Measurements from ENCODE around the gene FBXO22. TPM values are rescaled to one million over a fixed set of nuclear protein-coding genes. Genes with fewer than 3 reads are reported as not detected.
A peak's percentile ranks its signal among the peaks of the same experiment; 100 is the strongest.
"Not testable (repeated sequence)": the region's sequence is repeated elsewhere in the genome, so short reads cannot be mapped to it uniquely, and the experiment has no call there.

Gene FBXO22
- polyA plus RNA-seq, 1 of the 3 experiments (the other 2 are of a cell fraction): 34.8 TPM

DNA sequence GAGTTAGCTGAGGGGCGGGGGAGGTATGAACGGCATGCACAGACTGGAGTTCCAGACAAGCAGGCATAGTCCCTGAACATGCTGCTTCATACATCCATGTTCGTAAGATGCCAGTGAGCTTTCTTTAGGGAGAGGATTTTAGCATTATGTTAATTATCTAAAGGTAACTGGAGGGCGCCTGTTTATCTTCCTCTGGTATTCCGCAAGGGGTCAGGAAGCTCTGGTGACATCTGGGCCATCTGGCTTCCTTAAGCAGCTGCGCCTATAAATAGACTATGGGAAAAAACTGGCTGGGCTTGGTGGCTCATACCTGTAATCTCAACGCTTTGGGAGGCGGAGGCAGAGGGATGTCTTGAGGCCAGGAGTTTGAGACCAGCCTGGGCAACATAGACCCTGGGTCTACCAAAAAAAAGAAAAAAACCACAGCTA is 1.5 kb upstream of the FBXO22 start:
- POLR2A ChIA-PET: interaction anchor here (1.5 kb wide), 1 partner anchor 59 kb away, joined by 3 read pairs; the partner anchor contains the start of gene UBE2Q2
- peak overlapping the region in 1 of 2 experiments; percentile 48; a peak in 1 of 4 replicates for H3K27ac ChIP-seq (ENCODE audit: low read depth in 2 of 2, low read length in 1 of 2)
- CTCF ChIA-PET: interaction anchor here (1.4 kb wide), 1 partner anchor 21 kb away, joined by 4 read pairs; no protein-coding TSS in a partner anchor
- no peak overlapping the region for H3K4me2 ChIP-seq
- DNase-seq: peak; percentile 16
- H3K9me3 ChIP-seq: no peaks in the 10 kb centered on the region
- no peak overlapping the region for H3K4me3 ChIP-seq (ENCODE audit: low read depth in 2 of 2, low read length in 1 of 2)
- H3K9ac ChIP-seq: no peak overlapping the region
- TF ChIP-seq GATA2 (CRISPR knock-in tag; IDR thresholded peaks at IDR 0.05) (0 out of 2 replicates have a peak, but pooled peaks have one; percentile 13), RAD21 (IDR thresholded peaks at IDR 0.05; ENCODE audit: low read length) (no peak)
- no peaks in the 10 kb centered on the region for H4K20me1 ChIP-seq (ENCODE audit: insufficient read depth)
- H3K4me1 ChIP-seq (ENCODE audit: control insufficient read depth in 1 of 2, insufficient read depth in 2 of 2, low read depth in 1 of 2, low read length in 1 of 2): peaks cover 10 to 16% of the 10 kb centered on the region in 2 experiments; a peak in 3 of 4 replicates
- H2AFZ ChIP-seq (ENCODE audit: low read depth): no peak overlapping the region
- H3F3A ChIP-seq (replicated peaks; ENCODE audit: insufficient read depth): peaks cover 16% of the 10 kb centered on the region
- H3K36me3 ChIP-seq (replicated peaks in 1 of 2; ENCODE audit: control insufficient read depth in 1 of 2, insufficient read depth in 2 of 2, low read length in 1 of 2): peaks cover 48 to 52% of the 10 kb centered on the region in 2 experiments
- H3K79me2 ChIP-seq (ENCODE audit: insufficient read depth): peaks cover 38% of the 10 kb centered on the region
- 71% methylated on average over 8 of the region's 8 CpGs for WGBS (ENCODE audit: low lambda C conversion rate)
- H3K27me3 ChIP-seq (ENCODE audit: insufficient read depth): no peaks in the 10 kb centered on the region
- no peaks in the 10 kb centered on the region for H3K9me2 ChIP-seq

- H4K20me1 ChIP-seq (ENCODE audit: insufficient read depth): no peaks in the 10 kb centered on the region; the same call in 1 of the 2 replicates
- WGBS (ENCODE audit: low lambda C conversion rate): 96% methylated on average over 5 of the region's 5 CpGs
- no peak overlapping the region for H3K9ac ChIP-seq
- H3K4me2 ChIP-seq: peak overlapping the region; percentile 93
- H2AFZ ChIP-seq (ENCODE audit: low read depth): no peak overlapping the region
- peaks cover 10% of the 10 kb centered on the region for H3F3A ChIP-seq (replicated peaks; ENCODE audit: insufficient read depth)
- H3K79me2 ChIP-seq (ENCODE audit: insufficient read depth): peaks cover 64% of the 10 kb centered on the region
- TF ChIP-seq NRF1 (IDR thresholded peaks at IDR 0.05; ENCODE audit: low read depth, low read length) (no peak), MEF2A (IDR thresholded peaks at IDR 0.05; ENCODE audit: borderline replicate concordance, low read depth) (no peak), EZH2phosphoT487 (IDR thresholded peaks at IDR 0.05; ENCODE audit: borderline replicate concordance, low read depth) (no peak)
- TF ChIP-seq, protein P1, sequence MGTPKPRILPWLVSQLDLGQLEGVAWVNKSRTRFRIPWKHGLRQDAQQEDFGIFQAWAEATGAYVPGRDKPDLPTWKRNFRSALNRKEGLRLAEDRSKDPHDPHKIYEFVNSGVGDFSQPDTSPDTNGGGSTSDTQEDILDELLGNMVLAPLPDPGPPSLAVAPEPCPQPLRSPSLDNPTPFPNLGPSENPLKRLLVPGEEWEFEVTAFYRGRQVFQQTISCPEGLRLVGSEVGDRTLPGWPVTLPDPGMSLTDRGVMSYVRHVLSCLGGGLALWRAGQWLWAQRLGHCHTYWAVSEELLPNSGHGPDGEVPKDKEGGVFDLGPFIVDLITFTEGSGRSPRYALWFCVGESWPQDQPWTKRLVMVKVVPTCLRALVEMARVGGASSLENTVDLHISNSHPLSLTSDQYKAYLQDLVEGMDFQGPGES (IDR thresholded peaks at IDR 0.05; ENCODE audit: low read depth, low read length): no peak
- no peak for DNase-seq
- peak overlapping the region; percentile 4 to 90; a peak in 2 of 4 replicates for H3K4me3 ChIP-seq (ENCODE audit: low read depth in 2 of 2, low read length in 1 of 2)
- no peak overlapping the region for H3K27ac ChIP-seq (ENCODE audit: low read depth in 2 of 2, low read length in 1 of 2)
- H3K9me3 ChIP-seq: no peaks in the 10 kb centered on the region
- peaks cover 41 to 45% of the 10 kb centered on the region in 2 experiments for H3K36me3 ChIP-seq (replicated peaks in 1 of 2; ENCODE audit: control insufficient read depth in 1 of 2, insufficient read depth in 2 of 2, low read length in 1 of 2)
- ChIA-PET CTCF (no interaction called here), POLR2A (no interaction called here)
- peaks cover 10 to 16% of the 10 kb centered on the region in 2 experiments; a peak in 3 of 4 replicates for H3K4me1 ChIP-seq (ENCODE audit: control insufficient read depth in 1 of 2, insufficient read depth in 2 of 2, low read depth in 1 of 2, low read length in 1 of 2)
- no peaks in the 10 kb centered on the region for H3K27me3 ChIP-seq (ENCODE audit: insufficient read depth)
- H3K9me2 ChIP-seq: no peaks in the 10 kb centered on the region
Observed at GRCh38 chr15:75905231-75905630, 1.6 kb downstream of the FBXO22 start.

DNA sequence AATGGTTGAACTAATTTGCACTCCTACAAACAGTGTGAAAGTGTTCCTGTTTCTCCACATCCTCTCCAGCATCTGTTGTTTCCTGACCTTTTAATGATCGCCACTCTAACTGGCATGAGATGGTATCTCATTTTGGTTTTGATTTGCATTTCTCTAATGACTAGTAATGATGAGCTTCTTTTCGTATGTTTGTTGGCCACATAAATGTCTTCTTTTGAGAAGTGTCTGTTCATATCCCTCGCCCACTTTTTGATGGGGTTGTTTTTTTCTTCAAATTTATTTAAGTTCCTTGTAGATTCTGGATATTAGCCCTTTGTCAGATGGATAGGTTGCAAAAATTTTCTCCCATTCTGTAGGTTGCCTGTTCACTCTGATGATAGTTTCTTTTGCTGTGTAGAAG is 6.7 kb downstream of the FBXO22 start:
- H3K27ac ChIP-seq (ENCODE audit: low read depth in 2 of 2, low read length in 1 of 2); H4K20me1 ChIP-seq (ENCODE audit: insufficient read depth); DNase-seq; H3K4me2 ChIP-seq; H3F3A ChIP-seq (replicated peaks; ENCODE audit: insufficient read depth); H3K4me1 ChIP-seq (ENCODE audit: control insufficient read depth in 1 of 2, insufficient read depth in 2 of 2, low read depth in 1 of 2, low read length in 1 of 2); H3K9me3 ChIP-seq; H2AFZ ChIP-seq (ENCODE audit: low read depth); H3K4me3 ChIP-seq (ENCODE audit: low read depth in 2 of 2, low read length in 1 of 2); H3K9ac ChIP-seq; POLR2A ChIA-PET; CTCF ChIA-PET; H3K27me3 ChIP-seq (ENCODE audit: insufficient read depth); H3K9me2 ChIP-seq: not testable (repeated sequence)
- WGBS (ENCODE audit: low lambda C conversion rate): 97% methylated on average over 3 of the region's 3 CpGs
- peaks cover 47 to 81% of the 10 kb centered on the region in 2 experiments for H3K36me3 ChIP-seq (replicated peaks in 1 of 2; ENCODE audit: control insufficient read depth in 1 of 2, insufficient read depth in 2 of 2, low read length in 1 of 2)
- H3K79me2 ChIP-seq (ENCODE audit: insufficient read depth): peaks cover 99% of the 10 kb centered on the region

All from SK-N-SH (cell line).